K562 (cell line): Measurements from ENCODE around the gene TADA1.

Experiments
- EGR1 ChIP-seq: fragments of 450-650 bp; conservative IDR thresholded peaks from 2 replicates; pipeline ENCODE4 v1.6.1; 2017; ENCODE audit warnings: mild to moderate bottlenecking
- FOXK1 ChIP-seq: sonication (generic); formaldehyde crosslinking; IDR thresholded peaks from 2 replicates; pipeline ENCODE4 v1.8.0; 2022; ENCODE audit warnings: missing genetic modification reagents, mild to moderate bottlenecking, borderline replicate concordance
- MXI1 ChIP-seq: IDR thresholded peaks from 2 replicates; pipeline ENCODE4 v1.6.1; 2011; ENCODE audit warnings: low read depth, mild to moderate bottlenecking, improper control_type of control experiment, low read length
- NR2C2 ChIP-seq, 2 experiments: fragments of 200-800 bp in 1 of 2; sonication (Bioruptor generic) in 1 of 2; sonication (generic) in 1 of 2; formaldehyde crosslinking in 1 of 2; IDR thresholded peaks; 2 replicates each; pipeline versions ENCODE4 v1.6.1 to v1.8.0; 2016 to 2022; ENCODE audit warnings: mild to moderate bottlenecking in 1 of 2, missing compliant biosample characterization in 1 of 2, missing genetic modification characterization in 1 of 2, missing genetic modification reagents in 1 of 2
- POLR2A ChIP-seq: fragments of 450-650 bp; conservative IDR thresholded peaks from 2 replicates; pipeline ENCODE4 v1.6.1; 2016
- XRCC5 ChIP-seq: fragments of 200-400 bp; formaldehyde crosslinking; IDR thresholded peaks from 2 replicates; pipeline ENCODE4 v1.6.1; 2017; ENCODE audit warnings: low read depth, mild to moderate bottlenecking, low read length
- ZNF274 ChIP-seq: IDR thresholded peaks from 2 replicates; pipeline ENCODE4 v1.6.1; 2011; ENCODE audit warnings: low read depth, mild to moderate bottlenecking, low read length, moderate library complexity, borderline replicate concordance
- ZNF354B ChIP-seq: fragments of 250-450 bp; sonication (Bioruptor Pico); IDR thresholded peaks from 2 replicates; pipeline ENCODE4 v1.4.0; 2020
- TF ChIP-seq, protein P1 (sequence below): fragments of 450-650 bp; IDR thresholded peaks from 2 replicates; pipeline ENCODE4 v1.6.1; 2016; ENCODE audit warnings: antibody characterized with exemption

DNA sequence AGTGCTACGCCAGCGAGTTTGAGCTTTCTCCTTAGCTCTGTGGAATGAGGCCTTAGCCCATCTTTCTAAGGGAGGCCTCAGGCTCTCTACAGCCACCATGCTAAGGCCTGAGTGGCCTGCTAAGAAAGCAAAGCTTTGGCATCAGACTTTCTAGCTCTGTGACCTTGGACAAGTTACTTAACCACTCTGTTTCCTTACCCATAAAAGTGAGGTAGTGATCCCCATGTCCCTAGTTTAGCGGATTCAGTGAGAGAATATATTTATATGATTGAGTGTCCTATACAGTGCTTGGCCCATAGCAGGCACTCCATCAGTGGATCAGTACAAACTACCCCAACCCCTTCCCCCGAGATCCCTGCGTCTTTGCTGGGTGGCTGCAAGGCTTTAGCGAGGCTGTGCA is 32.7 kb downstream of the TADA1 start:
- TF ChIP-seq, protein P1, sequence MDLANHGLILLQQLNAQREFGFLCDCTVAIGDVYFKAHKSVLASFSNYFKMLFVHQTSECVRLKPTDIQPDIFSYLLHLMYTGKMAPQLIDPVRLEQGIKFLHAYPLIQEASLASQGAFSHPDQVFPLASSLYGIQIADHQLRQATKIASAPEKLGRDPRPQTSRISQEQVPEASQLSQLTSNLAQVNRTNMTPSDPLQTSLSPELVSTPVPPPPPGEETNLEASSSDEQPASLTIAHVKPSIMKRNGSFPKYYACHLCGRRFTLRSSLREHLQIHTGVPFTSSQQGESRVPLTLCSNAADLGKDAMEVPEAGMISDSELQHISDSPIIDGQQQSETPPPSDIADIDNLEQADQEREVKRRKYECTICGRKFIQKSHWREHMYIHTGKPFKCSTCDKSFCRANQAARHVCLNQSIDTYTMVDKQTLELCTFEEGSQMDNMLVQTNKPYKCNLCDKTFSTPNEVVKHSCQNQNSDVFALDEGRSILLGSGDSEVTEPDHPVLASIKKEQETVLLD, result no peak
- TF ChIP-seq POLR2A (no peak), ZNF274 (no peak), NR2C2 (CRISPR knock-in tag; IDR thresholded peaks at IDR 0.05) (no peak), NR2C2 (tag; IDR thresholded peaks at IDR 0.05) (no peak), ZNF354B (no peak), FOXK1 (CRISPR knock-in tag) (no peak), XRCC5 (no peak), MXI1 (no peak), EGR1 (no peak)
